ENCODE measurements around the gene LHFPL4. TPM values are rescaled to one million over a fixed set of nuclear protein-coding genes. Genes with fewer than 3 reads are reported as not detected.

The LHFPL4 gene
- total and polyA plus RNA-seq, 2 of the 8 experiments (the other 6 are each of a cell fraction or from before 2014, with no cell fraction given), result 5.0 to 16.9 TPM

DNA sequence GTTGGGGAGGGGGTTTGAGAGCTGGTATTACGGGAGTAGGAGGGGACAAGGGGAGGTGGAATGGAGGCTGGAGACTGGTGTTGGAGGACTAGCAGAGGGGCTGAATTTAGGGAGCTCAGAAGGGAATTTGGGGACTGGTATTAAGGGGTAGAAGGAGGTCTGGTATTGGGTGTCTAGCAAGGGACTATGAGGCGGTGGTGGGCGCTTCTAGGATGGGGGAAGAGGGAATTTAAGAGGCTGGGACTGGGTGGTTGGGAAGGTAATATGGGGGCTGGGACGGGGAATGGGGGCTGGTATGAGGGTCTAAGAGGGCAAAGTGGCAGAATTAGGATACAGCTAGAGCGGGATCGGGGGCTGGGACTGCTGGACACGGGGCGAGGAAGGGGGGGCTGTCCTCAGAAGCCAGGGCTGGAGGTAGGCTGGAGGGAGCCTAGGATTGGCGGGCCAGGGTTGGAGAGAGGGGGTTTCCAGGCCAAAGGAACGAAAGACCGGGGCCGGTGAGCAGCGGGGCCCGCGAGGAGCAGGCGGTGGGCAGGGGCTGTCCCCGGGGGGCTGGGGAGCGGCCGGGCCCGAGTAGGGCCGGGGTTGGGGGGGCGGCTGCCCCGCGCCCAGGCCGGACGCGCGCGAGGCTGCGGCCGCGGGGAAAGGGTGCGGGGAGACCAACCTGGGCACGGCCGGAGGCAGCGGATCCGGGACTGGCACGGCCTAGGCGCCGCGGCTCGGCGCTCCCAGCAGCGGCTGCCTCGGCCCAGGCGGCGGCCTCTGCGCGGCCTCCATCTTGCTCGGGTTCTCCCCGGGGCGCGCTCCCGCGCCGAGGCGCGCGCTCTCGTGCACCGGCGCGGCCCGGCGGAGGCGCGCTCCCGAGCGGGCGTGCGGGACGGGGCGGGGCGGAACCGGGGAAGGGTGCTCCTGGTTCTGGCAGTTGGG lies at the start of gene LHFPL4 (continued):
- TF ChIP-seq, protein P1, sequence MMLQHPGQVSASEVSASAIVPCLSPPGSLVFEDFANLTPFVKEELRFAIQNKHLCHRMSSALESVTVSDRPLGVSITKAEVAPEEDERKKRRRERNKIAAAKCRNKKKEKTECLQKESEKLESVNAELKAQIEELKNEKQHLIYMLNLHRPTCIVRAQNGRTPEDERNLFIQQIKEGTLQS (IDR thresholded peaks at IDR 0.05; ENCODE audit: insufficient read depth, low read depth, low read length), result no peak
- TF ChIP-seq NANOG (IDR thresholded peaks at IDR 0.05; ENCODE audit: insufficient read depth, low read depth, low read length, poor library complexity, severe bottlenecking), result no peak
- no peak for TF ChIP-seq SRF (IDR thresholded peaks at IDR 0.05; ENCODE audit: low read depth, low read length)
- TF ChIP-seq BCL11A (IDR thresholded peaks at IDR 0.05; ENCODE audit: low read depth in 2 of 2, low read length in 2 of 2), result no peak
- TF ChIP-seq, protein P2, sequence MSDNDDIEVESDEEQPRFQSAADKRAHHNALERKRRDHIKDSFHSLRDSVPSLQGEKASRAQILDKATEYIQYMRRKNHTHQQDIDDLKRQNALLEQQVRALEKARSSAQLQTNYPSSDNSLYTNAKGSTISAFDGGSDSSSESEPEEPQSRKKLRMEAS (IDR thresholded peaks at IDR 0.05), result no peak
- peak in 1 of 2 experiments; percentile 69; a peak in 2 of 4 replicates for TF ChIP-seq SIN3A (conservative IDR thresholded peaks at IDR 0.05 in 1 of 2, IDR thresholded peaks at IDR 0.05 in 1 of 2; ENCODE audit: low read depth in 1 of 2, low read length in 2 of 2)

Measured in H1 (cell line).